GM18511 (cell line): ENCODE data around the gene TAF11L12.
"Not testable (repeated sequence)": the region's sequence is repeated elsewhere in the genome, so short reads cannot be mapped to it uniquely, and the experiment has no call there.

ENCODE experiments used
- ATAC-seq: cut with Tn5 transposase; IDR thresholded peaks from one replicate; pipeline ENCODE4 v1.9.1; 2021; ENCODE audit warnings: mild to moderate bottlenecking, moderate library complexity; ENCODE audit not compliant: unreplicated experiment

Gene TAF11L12

GRCh38 chr5:17610092-17610491, at the start of gene TAF11L12:
Gene TAF11L12 (plus strand): TSS chr5:17610392.
- ATAC-seq = not testable (repeated sequence)

- not testable (repeated sequence) for ATAC-seq
Measured at GRCh38 chr5:17585658-17586057, 24.5 kb upstream of the TAF11L12 start, which contains the start of gene TAF11L7. Gene TAF11L7 (minus strand): TSS chr5:17585758.

- not testable (repeated sequence) for ATAC-seq
Measured at GRCh38 chr5:17590860-17591259, 19.3 kb upstream of the TAF11L12 start, which contains the start of gene TAF11L8. Gene TAF11L8 (minus strand): TSS chr5:17590960.

GRCh38 chr5:17594255-17594654, 15.9 kb upstream of the TAF11L12 start, which contains the start of gene TAF11L9:
Gene TAF11L9 (minus strand): TSS chr5:17594394.
- not testable (repeated sequence) for ATAC-seq

GRCh38 chr5:17597728-17598127, 12.5 kb upstream of the TAF11L12 start, which contains the start of gene TAF11L10:
Gene TAF11L10 (minus strand): TSS chr5:17597828.
- not testable (repeated sequence) for ATAC-seq

GRCh38 chr5:17603880-17604279, 6.3 kb upstream of the TAF11L12 start, which contains the start of gene TAF11L11:
Gene TAF11L11 (plus strand): TSS chr5:17604183.
- ATAC-seq = not testable (repeated sequence)

GRCh38 chr5:17604951-17605350, 5.2 kb upstream of the TAF11L12 start:
- ATAC-seq = no peak

- not testable (repeated sequence) for ATAC-seq
Measured at GRCh38 chr5:17607461-17607860, 2.7 kb upstream of the TAF11L12 start.

GRCh38 chr5:17614872-17615605, 4.8 kb downstream of the TAF11L12 start:
- ATAC-seq = no peak

GRCh38 chr5:17619354-17619753, 9.2 kb downstream of the TAF11L12 start:
- ATAC-seq = no peak

GRCh38 chr5:17620627-17621026, 10.4 kb downstream of the TAF11L12 start:
- no peak for ATAC-seq

- ATAC-seq = no peak
Measured at GRCh38 chr5:17625686-17626085, 15.5 kb downstream of the TAF11L12 start.

GRCh38 chr5:17631788-17632187, 21.6 kb downstream of the TAF11L12 start, which contains the start of gene TAF11L13:
Gene TAF11L13 (plus strand): TSS chr5:17632088.
- not testable (repeated sequence) for ATAC-seq

GRCh38 chr5:17634160-17634559, 24.0 kb downstream of the TAF11L12 start, which contains the start of gene TAF11L14:
Gene TAF11L14 (plus strand): TSS chr5:17634460.
- ATAC-seq = no peak

GRCh38 chr5:17649232-17649631, 39.0 kb downstream of the TAF11L12 start:
- ATAC-seq = not testable (repeated sequence)

GRCh38 chr5:17655201-17655759, 45.1 kb downstream of the TAF11L12 start:
- not testable (repeated sequence) for ATAC-seq

GRCh38 chr5:17655921-17656320, 45.7 kb downstream of the TAF11L12 start:
- no peak for ATAC-seq
